Dedifferentiated amniotic fluid mesenchymal stem cell (primary cell): Measurements from ENCODE around the gene PFDN2.

ENCODE experiments used
- DNase-seq: peaks from one replicate; pipeline ENCODE4 v3.0.0-alpha.2; 2016; ENCODE audit errors: extremely low spot score

The PFDN2 gene

GRCh38 chr1:161099090-161099802 is 18.6 kb downstream of the PFDN2 start:
- no peak for DNase-seq

- DNase-seq, result no peak
Observed at GRCh38 chr1:161098210-161099068, 19.4 kb downstream of the PFDN2 start, which contains the start of gene KLHDC9. TSS of gene KLHDC9 (plus strand) at chr1:161098361. CDS start at chr1:161098536, 175 bp downstream.

- DNase-seq, result peak; percentile 73
Observed at GRCh38 chr1:161096530-161096929, 21.3 kb downstream of the PFDN2 start.

- DNase-seq, result no peak
Observed at GRCh38 chr1:161096015-161096414, 21.8 kb downstream of the PFDN2 start.

- no peak for DNase-seq
Observed at GRCh38 chr1:161095230-161095629, 22.6 kb downstream of the PFDN2 start.

- DNase-seq, result no peak
Observed at GRCh38 chr1:161094481-161094880, 23.4 kb downstream of the PFDN2 start.

GRCh38 chr1:161092621-161093028 is 25.2 kb downstream of the PFDN2 start:
- DNase-seq, result no peak

GRCh38 chr1:161091796-161092507 is 25.9 kb downstream of the PFDN2 start:
- DNase-seq, result no peak

- DNase-seq, result no peak
Observed at GRCh38 chr1:161091093-161091492, 26.7 kb downstream of the PFDN2 start.

- DNase-seq, result no peak
Observed at GRCh38 chr1:161090617-161091016, 27.2 kb downstream of the PFDN2 start.

- DNase-seq, result no peak
Observed at GRCh38 chr1:161089938-161090337, 27.9 kb downstream of the PFDN2 start.

GRCh38 chr1:161089251-161089924 is 28.4 kb downstream of the PFDN2 start, which contains the start of gene NECTIN4:
TSS of gene NECTIN4 (minus strand) at chr1:161089558. CDS start at chr1:161089296, 262 bp downstream.
- no peak for DNase-seq

GRCh38 chr1:161088587-161089110 is 29.2 kb downstream of the PFDN2 start:
- DNase-seq, result no peak

- DNase-seq, result no peak
Observed at GRCh38 chr1:161086457-161086856, 31.4 kb downstream of the PFDN2 start.

- DNase-seq, result no peak
Observed at GRCh38 chr1:161085165-161085564, 32.7 kb downstream of the PFDN2 start.

GRCh38 chr1:161084597-161084988 is 33.2 kb downstream of the PFDN2 start:
- DNase-seq, result no peak

GRCh38 chr1:161083748-161084596 is 33.9 kb downstream of the PFDN2 start:
- DNase-seq, result no peak

- peak; percentile 63 for DNase-seq
Observed at GRCh38 chr1:161082996-161083747, 34.7 kb downstream of the PFDN2 start.

- no peak for DNase-seq
Observed at GRCh38 chr1:161082483-161082882, 35.4 kb downstream of the PFDN2 start.

- DNase-seq, result no peak
Observed at GRCh38 chr1:161081519-161081918, 36.3 kb downstream of the PFDN2 start.
